GM21447 (cell line): Measurements from ENCODE around the gene FBN2.
"Not testable (repeated sequence)": the region's sequence is repeated elsewhere in the genome, so short reads cannot be mapped to it uniquely, and the experiment has no call there.

Source experiments
- ATAC-seq: cut with Tn5 transposase; IDR thresholded peaks from one replicate; pipeline ENCODE4 v1.9.1; 2021; ENCODE audit not compliant: unreplicated experiment

The FBN2 gene

GRCh38 chr5:128480158-128480557 is 57.9 kb downstream of the FBN2 start:
- ATAC-seq, result no peak

- no peak for ATAC-seq
These were observed 59.4 kb downstream of the FBN2 start for GRCh38 chr5:128478386-128479368.

- no peak for ATAC-seq
These were observed 60.1 kb downstream of the FBN2 start for GRCh38 chr5:128477944-128478343.

- no peak for ATAC-seq
These were observed 62.4 kb downstream of the FBN2 start for GRCh38 chr5:128475693-128476092.

- no peak for ATAC-seq
These were observed 65.1 kb downstream of the FBN2 start for GRCh38 chr5:128472919-128473318.

- ATAC-seq, result no peak
These were observed 66.0 kb downstream of the FBN2 start for GRCh38 chr5:128472036-128472435.

GRCh38 chr5:128470663-128471062 is 67.4 kb downstream of the FBN2 start:
- no peak for ATAC-seq

GRCh38 chr5:128469912-128470311 is 68.1 kb downstream of the FBN2 start:
- ATAC-seq, result no peak

GRCh38 chr5:128466980-128467379 is 71.1 kb downstream of the FBN2 start:
- ATAC-seq, result no peak

GRCh38 chr5:128466554-128466953 is 71.5 kb downstream of the FBN2 start:
- ATAC-seq, result no peak

GRCh38 chr5:128464596-128464995 is 73.4 kb downstream of the FBN2 start:
- ATAC-seq, result no peak

GRCh38 chr5:128462330-128462729 is 75.7 kb downstream of the FBN2 start:
- ATAC-seq, result no peak

GRCh38 chr5:128457147-128457915 is 80.7 kb downstream of the FBN2 start:
- ATAC-seq, result not testable (repeated sequence)

- ATAC-seq, result no peak
These were observed 82.1 kb downstream of the FBN2 start for GRCh38 chr5:128455841-128456361.

- no peak for ATAC-seq
These were observed 84.9 kb downstream of the FBN2 start for GRCh38 chr5:128453121-128453520.

- ATAC-seq, result not testable (repeated sequence)
These were observed 90.8 kb downstream of the FBN2 start for GRCh38 chr5:128447224-128447623.

GRCh38 chr5:128441941-128442350 is 96.1 kb downstream of the FBN2 start:
- ATAC-seq, result no peak

GRCh38 chr5:128441165-128441564 is 96.9 kb downstream of the FBN2 start:
- no peak for ATAC-seq

GRCh38 chr5:128436749-128437188 is 101.3 kb downstream of the FBN2 start:
- no peak for ATAC-seq

- ATAC-seq, result no peak
These were observed 102.2 kb downstream of the FBN2 start for GRCh38 chr5:128435861-128436260.

GRCh38 chr5:128434993-128435392 is 103.1 kb downstream of the FBN2 start:
- no peak for ATAC-seq
